ENCODE results near the gene CPXM1.

DNA sequence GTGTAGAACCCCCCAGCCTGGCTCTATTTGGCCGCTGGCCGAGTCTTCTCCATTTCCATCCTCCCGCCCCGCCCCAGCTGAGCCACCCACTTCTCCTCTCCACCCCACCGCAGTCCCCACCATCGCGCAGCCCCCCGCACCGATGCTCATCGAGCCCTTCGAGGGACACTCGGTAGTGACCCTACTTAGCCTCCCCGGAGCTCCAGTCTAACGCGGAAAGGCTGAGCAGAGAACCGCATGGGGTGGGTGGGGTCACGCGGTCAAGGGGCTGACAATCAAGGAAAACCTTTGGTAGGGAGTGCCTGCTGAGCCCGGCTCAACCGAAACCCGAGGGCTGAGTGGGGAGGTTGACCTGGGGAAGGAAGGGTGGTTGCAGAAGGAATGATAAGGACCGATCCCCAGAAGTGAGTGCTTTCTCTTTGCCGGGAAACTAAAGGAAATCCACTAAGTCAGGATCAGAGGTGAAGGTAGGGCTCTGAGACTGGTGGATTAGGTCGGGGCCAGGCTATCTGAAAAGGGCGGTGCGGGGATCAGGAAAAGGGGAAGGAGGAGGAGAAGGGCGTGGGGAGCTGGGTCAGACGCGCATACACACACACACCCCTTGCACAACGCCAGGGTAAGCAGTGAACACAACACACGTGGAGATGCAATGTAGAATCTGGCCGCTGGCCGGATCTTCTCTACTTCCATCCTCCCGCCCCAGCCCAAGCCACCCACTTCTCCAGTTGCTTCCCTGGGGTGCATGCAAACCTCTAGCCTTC lies 49.8 kb downstream of the CPXM1 start:
- no peak for TF ChIP-seq CTCF (IDR thresholded peaks at IDR 0.05; ENCODE audit: low read depth, low read length, missing input control)
- no peak for TF ChIP-seq ZBTB33 (IDR thresholded peaks at IDR 0.05)
- no peak for TF ChIP-seq MAX (IDR thresholded peaks at IDR 0.05)
- no peak for TF ChIP-seq YY1 (IDR thresholded peaks at IDR 0.05)
- no peak for TF ChIP-seq TAF1 (conservative IDR thresholded peaks at IDR 0.05)

All from liver (tissue), 3 donors.